GM18526 (cell line): Measurements from ENCODE around the gene STRA6.

Source experiments
- POLR2A ChIP-seq: IDR thresholded peaks from 3 replicates; pipeline ENCODE4 v1.6.1; 2011; ENCODE audit not compliant: insufficient read length; ENCODE audit errors: extremely low read depth

Gene STRA6

DNA sequence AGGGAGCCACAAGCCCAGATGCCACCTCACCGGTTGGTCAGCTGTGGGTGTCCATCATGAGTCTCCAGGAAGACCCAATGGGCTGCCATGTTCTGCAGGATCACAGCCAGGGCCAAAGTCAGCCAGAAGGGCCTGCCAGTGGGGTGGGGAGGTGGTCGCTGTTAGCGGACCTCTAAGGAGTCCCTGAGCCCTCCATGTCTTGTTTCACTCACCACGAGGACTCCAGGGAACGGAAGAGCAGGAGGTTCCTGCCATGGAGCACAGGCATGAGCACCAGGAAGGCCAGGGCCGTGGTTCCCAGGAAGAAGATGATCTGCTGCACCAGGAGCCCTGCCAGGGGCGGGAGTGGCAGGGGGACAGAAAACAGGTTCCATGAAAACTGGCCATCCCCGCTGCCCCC, 20.5 kb downstream of the STRA6 start:
- no peak for TF ChIP-seq POLR2A

DNA sequence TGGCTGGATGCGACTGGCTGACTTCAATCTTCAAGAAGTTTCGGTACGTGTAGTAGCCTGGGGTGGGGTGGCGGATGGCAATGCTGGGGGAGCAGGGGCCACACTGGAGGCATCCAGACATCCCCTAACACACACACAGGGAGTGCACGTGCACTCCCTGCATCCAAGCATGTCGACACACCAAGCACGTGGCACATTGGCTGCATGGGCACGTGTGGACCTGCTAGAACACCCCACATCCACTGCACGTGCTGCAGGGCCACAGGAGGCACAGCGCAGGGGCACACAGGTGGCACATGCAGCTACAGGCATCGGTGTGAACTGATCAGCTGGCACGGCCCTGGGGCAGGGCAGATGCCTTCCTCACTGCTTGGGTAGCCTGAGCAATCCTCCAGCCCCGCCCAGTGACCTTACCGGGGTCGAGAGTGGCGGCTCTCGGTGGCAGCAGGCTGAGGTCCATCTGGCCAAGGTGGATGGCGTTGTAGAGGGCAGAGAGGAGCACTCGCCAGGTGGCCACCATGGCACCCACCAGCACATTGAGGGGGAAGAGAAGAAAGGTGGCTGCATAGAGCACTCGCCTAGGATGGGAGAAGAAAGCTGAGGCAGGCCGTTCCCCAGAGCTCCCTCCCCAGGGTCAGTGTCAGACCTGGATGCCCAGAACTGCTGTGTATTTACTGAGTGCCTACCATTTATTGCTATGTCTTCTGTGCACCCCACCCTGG, 21.5 kb downstream of the STRA6 start:
- TF ChIP-seq POLR2A: no peak

DNA sequence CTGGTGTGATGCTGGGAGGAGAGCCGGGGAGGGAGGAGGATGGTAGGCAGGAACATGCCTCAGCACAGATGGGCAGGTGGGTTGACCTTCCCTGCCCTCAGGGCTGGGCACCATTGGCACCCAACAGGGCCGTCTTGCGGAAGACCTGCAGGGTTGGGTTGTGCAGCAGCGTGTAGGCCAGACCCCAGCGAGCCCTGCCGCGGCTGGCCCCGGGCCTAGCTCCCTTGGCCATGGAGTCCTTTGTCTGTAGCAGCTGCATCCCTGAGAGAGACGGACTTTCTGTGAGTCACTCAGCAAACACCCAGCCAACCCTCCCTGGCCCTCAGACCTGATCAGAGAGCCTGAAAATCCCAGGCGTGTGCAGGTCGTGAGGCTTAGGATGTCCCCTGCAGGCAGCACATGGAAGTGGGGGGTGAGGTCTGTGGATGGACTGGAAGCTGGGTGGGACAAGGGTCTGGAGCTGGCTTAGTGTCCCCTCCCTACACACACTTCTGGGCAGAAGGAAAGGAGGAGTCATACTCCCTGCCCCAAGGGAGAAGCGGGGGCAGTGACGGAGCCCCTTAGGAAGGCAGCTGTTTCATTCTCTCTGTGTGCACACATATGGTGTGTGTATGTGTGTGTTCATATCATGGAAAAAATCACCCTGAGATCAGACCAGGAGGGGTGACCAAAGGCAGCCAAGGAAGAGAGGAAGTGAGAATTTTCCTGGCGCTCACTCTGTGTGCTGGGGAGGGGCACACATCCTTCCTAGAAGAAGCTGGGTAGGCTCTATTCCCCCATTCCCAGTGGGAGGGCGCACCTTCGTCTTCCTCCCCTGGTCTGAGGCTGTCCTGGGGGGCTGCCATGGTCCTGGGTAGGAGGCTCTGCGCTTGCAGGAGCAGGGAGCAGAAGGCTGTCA, 22.4 kb downstream of the STRA6 start:
- TF ChIP-seq POLR2A: no peak

DNA sequence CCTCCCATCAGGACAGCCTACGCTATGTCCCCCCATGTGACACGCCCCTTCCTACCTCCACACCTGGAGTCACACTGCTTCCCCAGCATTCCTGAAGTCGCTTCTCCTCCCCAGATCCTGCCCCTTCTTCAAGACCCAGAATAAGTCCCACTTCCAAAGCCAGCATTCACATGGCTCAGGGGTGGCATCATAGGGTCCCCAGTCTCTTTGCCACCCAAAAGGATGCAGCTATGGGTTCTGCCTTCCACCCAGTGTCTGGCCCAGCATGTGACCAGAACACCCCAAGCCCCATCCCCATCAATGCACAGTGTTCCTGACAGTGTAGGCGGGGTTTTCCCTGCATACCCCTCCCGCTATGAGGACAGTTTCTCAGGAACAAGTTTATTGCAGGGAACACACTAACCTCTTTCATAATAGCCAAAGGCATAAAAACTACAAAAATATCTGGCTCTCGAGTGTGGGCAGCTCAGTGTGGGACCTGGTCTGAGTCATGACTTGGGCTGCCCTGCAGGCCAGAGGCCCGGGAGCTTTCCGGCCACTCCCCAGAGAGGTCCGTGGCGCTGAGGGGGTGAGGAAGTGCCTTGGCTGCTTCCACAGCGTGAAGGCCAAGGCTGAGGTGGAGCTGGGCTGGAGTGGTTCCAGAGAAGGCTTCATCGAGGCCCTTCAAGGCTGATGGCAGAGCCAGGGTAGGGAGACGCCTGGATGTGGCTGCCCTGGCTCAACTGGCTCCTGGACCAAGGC, 23.3 kb downstream of the STRA6 start:
- no peak for TF ChIP-seq POLR2A

DNA sequence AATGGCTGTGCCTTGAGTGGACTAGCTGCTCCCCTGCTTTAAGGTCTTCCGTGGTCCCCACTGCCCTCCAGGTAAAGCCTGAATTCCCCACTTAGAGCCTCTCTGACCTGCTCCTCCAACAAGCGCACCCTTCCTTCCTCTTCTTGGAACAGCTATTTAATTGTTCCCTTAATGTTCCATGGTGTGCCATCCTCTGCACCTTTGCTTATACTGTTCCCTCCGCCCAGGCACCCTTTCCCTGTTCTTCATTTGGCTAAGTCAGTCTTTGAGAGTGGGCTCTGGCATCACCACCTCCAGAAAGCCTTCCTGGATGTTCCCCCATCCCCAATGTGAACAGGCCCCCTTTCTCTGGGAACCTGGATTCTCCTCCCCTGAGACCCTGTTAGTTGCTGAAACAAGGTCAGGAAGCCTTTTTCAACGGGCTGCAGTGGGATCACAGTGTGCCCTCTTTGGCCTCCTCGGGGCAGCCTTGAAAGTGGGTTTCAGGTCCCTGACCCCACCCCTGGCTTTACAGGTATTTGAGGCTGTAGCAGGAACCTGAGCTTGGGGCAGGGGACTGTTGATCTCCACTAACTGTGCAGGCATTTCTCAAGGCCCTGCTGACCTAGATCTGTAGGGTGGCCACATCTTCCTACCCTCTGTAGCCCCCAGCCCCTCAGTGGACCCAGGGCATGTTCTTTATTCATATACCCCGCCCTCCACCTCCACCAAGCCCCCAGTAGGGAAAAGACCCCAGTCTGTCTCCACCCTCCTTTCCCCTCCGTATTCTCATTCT, 24.1 kb downstream of the STRA6 start:
- TF ChIP-seq POLR2A: no peak

DNA sequence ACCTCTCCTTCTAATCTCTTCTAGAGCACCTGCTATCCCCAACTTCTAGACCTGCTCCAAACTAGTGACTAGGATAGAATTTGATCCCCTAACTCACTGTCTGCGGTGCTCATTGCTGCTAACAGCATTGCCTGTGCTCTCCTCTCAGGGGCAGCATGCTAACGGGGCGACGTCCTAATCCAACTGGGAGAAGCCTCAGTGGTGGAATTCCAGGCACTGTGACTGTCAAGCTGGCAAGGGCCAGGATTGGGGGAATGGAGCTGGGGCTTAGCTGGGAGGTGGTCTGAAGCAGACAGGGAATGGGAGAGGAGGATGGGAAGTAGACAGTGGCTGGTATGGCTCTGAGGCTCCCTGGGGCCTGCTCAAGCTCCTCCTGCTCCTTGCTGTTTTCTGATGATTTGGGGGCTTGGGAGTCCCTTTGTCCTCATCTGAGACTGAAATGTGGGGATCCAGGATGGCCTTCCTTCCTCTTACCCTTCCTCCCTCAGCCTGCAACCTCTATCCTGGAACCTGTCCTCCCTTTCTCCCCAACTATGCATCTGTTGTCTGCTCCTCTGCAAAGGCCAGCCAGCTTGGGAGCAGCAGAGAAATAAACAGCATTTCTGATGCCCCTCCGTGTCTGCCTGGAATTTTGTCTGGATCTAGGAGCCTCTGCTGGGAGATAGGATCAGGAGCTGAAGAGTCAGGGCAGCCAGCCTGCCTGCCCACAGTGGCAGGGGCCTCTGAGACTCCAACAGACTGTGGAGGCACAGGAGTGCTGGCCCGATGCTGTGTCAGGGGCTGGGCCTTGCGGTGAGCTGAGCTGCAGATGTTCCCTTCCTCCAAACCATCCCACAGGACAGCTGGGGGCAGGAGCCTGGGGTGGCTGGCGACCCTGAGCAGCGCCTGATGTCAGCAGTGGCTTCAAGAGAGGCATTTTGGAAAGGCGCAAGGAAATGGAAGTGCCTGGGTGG, 26.0 kb downstream of the STRA6 start:
- TF ChIP-seq POLR2A: no peak

DNA sequence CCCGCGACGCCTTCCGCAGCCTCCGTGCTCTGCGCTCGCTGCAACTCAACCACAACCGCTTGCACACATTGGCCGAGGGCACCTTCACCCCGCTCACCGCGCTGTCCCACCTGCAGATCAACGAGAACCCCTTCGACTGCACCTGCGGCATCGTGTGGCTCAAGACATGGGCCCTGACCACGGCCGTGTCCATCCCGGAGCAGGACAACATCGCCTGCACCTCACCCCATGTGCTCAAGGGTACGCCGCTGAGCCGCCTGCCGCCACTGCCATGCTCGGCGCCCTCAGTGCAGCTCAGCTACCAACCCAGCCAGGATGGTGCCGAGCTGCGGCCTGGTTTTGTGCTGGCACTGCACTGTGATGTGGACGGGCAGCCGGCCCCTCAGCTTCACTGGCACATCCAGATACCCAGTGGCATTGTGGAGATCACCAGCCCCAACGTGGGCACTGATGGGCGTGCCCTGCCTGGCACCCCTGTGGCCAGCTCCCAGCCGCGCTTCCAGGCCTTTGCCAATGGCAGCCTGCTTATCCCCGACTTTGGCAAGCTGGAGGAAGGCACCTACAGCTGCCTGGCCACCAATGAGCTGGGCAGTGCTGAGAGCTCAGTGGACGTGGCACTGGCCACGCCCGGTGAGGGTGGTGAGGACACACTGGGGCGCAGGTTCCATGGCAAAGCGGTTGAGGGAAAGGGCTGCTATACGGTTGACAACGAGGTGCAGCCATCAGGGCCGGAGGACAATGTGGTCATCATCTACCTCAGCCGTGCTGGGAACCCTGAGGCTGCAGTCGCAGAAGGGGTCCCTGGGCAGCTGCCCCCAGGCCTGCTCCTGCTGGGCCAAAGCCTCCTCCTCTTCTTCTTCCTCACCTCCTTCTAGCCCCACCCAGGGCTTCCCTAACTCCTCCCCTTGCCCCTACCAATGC, 27.1 kb downstream of the STRA6 start:
- no peak for TF ChIP-seq POLR2A

DNA sequence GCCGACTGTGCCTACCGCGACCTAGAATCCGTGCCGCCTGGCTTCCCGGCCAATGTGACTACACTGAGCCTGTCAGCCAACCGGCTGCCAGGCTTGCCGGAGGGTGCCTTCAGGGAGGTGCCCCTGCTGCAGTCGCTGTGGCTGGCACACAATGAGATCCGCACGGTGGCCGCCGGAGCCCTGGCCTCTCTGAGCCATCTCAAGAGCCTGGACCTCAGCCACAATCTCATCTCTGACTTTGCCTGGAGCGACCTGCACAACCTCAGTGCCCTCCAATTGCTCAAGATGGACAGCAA, 27.7 kb downstream of the STRA6 start:
- TF ChIP-seq POLR2A: no peak

DNA sequence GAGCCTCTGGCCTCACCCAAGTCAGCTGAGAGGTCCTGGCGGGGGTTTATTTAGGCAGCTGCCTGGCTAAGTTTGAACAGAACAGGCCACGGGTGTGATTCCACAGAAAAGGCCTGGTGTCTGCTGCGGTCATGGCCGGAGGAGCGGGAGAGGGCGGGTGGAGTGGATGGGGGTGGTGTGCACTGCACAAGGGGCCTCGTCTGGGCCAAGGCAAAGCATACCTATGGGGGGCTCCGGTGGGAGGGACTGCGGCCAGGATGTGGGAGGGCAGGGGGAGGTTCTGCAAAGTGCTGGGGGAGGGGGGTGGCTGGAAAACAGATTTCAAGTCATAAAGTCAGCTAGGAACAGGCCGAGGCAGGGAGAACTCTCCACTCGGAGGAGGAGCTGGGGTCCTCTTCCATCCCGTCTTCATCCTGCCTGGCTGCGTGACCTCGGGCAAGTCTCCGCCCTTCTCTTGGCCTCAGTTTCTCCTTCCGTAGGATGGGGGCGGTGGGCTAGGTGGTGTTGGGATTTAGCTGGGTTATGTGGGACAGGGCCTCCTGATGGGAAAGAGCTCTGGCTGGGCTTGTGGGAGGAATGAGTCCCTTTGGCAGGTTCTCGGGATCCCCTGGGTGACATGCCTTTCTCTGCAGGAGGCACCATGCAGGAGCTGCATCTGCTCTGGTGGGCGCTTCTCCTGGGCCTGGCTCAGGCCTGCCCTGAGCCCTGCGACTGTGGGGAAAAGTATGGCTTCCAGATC, 28.2 kb downstream of the STRA6 start:
- TF ChIP-seq POLR2A: no peak

DNA sequence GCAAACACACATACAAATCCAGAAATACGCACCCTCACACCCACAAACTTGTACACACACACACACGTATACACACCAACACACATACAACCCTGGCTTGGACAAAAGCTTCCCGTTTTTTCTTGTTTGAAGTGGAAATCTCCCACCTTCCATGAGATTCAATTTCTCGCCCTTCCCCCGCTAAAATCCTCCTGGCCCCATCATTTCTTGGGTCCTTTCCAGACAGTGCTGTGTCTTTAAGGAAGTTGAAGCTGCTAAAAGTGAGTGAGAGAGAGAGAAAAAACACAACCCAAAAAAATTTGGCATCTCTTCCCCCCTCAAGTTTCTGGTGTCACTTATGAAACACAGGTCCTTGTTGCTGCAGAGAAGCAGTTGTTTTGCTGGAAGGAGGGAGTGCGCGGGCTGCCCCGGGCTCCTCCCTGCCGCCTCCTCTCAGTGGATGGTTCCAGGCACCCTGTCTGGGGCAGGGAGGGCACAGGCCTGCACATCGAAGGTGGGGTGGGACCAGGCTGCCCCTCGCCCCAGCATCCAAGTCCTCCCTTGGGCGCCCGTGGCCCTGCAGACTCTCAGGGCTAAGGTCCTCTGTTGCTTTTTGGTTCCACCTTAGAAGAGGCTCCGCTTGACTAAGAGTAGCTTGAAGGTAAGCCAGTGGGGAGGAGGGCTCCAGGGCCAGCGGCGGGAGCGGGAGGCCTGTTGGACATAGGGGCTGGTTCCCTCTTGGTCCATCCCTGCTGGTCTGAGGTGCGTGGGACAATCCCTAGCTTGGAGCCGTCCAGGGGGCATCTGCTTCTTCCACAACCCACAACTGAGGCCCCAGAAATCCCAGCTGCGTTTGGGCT, 29.0 kb downstream of the STRA6 start, which contains the start of gene ISLR:
Gene ISLR (plus strand): TSS at position 331 of the 839 bp plus-strand sequence. CDS start 1,149 bp downstream, outside the sequence.
- no peak for TF ChIP-seq POLR2A

DNA sequence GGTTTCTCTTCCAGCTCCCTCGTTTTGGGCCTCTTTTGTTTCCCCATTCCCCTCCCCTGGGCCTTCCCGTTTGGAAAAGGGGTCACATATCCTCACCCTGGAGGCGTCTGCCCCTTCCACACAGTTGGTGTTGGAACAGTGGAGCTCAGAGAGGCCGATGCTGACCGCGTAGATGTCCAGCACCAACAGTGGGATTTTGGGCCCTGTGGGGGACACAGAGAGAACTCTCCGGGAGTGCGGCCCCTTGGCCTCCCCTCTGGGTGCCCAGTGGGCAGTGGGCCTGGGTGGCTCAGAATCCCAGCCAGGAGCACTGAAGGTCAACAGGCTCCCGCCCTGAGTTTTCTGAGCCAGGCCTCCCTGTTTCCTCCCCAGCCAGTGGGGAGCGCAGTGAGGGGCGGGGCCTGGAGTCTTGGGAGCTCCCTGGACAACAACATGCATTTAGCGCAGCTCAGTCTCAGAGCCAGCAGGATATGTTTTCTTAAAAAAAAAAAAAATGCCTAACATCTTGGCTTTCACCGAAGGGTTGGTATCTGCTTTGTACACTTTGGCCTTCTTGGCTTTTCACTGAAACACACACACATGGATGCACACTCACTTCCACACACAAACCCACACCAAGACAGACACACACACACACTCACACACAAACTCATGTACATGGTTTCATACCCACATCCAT, 29.7 kb downstream of the STRA6 start:
- no peak for TF ChIP-seq POLR2A

DNA sequence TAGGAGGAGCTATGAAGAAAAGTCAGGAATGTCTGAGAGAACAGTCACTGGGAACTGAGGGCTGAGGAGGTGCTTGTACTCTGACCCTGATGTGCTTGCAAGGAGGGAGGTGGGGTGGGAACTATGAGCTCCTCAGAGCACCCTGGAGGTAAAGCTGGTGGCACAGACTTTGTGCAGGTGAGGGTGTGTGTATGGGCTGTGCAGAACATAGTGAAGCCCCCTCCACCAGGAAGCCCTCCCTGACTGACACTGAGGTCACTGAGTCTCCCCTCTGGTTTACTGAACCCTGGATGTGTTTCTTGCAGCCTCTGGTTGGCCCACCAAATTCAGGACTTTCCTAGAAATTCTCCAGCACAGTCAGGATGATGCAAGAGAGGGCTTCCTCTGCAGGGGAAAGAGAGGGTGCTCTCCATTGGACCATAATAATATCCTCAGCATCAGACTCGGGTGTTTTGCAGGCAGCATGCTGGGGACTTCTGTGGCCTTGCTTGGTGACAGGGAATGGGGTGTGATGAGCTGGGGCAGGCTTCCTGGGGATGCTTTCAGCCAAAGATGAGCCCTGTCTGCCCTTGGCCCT, 30.5 kb downstream of the STRA6 start:
- TF ChIP-seq POLR2A: no peak
